Astrocyte of the spinal cord (primary cell): ENCODE measurements around the gene TKT.
A peak's percentile ranks its signal among the peaks of the same experiment; 100 is the strongest.

Experiments used
- DNase-seq: peaks from one replicate; pipeline ENCODE4 v3.0.0; 2011; ENCODE audit warnings: low read depth, low spot score
- H3K4me3 ChIP-seq: 2 replicates; pipeline ENCODE4 v1.5.1; 2011; ENCODE audit warnings: low read depth, mild to moderate bottlenecking, low read length, moderate library complexity
- CTCF ChIP-seq: IDR thresholded peaks from 2 replicates; pipeline ENCODE4 v1.5.1; 2012; ENCODE audit warnings: low read depth, mild to moderate bottlenecking, low read length, inconsistent platforms
- in situ Hi-C: cut with HindIII; loops from 2 replicates; pipeline ENCODE4 v1.10.0; 2017; ENCODE audit warnings: low sequenced_read_pairs

The TKT gene

DNA sequence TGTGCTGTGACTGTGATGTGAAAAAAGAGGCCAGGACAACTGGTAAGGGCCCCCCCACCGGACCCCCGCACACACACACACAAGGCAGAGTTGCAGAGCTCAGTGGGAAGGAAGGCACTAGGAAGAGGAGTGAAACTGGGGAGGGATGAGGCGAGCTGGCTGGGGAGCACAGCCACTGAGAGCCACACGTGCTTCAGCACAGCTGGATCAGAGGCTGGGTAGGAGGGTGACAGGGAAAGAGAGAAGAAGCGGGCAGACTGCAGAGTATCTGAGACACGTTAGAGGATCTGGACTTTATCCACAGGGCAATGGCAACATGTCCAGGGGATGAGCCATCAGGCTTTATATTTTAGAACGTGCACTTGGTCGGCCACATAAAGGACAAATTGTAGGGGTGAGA is 38.0 kb upstream of the TKT start:
- in situ Hi-C loops, result no loop called here
- no peak overlapping the region for H3K4me3 ChIP-seq
- no peak for TF ChIP-seq CTCF

DNA sequence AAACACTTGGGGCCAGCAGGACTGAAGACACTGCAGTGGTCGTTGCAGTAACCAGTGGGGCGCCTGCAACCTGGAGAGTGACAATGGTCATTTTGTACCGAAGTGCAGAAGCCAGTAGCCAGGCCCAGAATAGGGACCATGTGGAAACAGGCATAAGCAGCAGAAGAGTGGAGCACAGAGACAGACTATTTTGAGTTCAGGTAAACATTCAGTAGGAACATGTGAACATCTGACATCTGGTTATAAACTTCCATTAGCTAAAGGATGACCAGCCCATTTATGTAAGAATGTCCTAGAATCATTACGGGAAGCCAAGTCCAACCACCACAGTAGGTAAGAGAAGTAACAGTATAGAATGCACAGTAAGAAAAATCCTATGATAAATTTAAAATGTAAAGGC is 32.4 kb upstream of the TKT start:
- no peak for TF ChIP-seq CTCF
- no peak for DNase-seq
- no peak overlapping the region for H3K4me3 ChIP-seq
- in situ Hi-C loops, result no loop called here

More for the DNA sequence above, 38.0 kb upstream of the TKT start:
- no peak for DNase-seq

- DNase-seq, result peak; percentile 64
- TF ChIP-seq CTCF, result no peak
- H3K4me3 ChIP-seq, result no peak overlapping the region
- in situ Hi-C loops, result no loop called here
Measured at GRCh38 chr3:53287131-53287629, 31.4 kb upstream of the TKT start.

DNA sequence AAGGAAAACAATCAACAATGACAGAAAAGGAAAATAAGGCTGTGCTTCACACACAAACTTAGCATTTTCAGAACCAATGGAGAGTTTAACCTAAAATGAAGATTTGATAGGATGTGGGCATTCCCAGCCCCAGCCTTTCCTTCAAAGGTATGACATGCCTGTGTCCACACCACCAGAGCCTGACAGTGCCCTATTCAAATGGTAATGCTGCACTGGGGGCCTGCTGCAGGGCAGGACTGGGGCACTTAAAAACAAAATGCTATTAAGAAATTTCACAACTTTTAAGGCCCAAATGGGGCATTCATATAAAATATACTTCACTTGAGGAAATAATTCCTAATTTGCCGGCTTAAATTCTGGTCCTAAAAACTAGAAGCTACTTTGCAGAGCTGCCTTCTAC is 30.9 kb upstream of the TKT start:
- in situ Hi-C loops, result no loop called here
- TF ChIP-seq CTCF, result no peak
- no peak for DNase-seq
- H3K4me3 ChIP-seq, result no peak overlapping the region

DNA sequence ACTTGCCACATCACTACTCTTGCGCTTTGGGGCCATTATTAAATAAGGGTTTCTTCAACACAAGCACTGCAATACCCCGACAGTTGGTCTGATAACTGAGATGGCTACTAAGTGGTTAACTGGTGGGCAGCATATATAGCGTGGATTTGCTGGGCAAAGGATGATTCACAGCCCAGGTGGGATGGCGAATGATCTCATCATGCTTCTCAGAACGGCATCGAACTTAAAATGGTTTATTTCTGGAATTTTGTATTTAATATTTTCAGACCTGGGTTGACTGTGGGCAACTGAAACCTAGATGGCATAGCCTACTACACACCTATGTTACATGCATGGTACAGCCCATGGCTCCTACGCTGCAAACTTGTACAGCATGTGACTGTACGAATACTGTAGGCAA is 26.8 kb upstream of the TKT start:
- in situ Hi-C loops, result no loop called here
- DNase-seq, result no peak
- no peak for TF ChIP-seq CTCF
- H3K4me3 ChIP-seq, result no peak overlapping the region

DNA sequence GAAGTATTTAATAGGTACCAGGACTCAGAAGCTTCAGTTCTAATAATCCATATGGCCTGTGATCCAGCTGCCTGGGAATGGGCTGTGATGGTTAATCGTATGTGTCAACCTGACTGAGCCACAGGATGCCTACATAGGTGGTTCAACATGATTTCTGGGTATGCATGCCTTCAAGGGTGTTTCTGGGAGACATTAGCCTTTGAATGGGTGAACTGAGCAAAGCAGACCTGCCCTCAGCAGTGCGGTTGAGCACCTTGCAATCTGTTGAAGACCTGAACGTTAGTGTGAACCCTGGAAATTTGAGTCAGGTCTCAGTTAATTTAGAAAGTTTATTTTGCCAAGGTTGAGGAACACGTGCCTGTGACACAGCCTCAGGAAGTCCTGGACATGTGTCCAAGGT is 22.8 kb upstream of the TKT start:
- DNase-seq, result no peak
- in situ Hi-C loops, result no loop called here
- no peak for TF ChIP-seq CTCF
- H3K4me3 ChIP-seq, result no peak overlapping the region

- in situ Hi-C loops, result no loop called here
- DNase-seq, result no peak
- no peak for TF ChIP-seq CTCF
- no peak overlapping the region for H3K4me3 ChIP-seq
Measured at GRCh38 chr3:53274938-53275605, 19.2 kb upstream of the TKT start.
